BLaER1 (cell line): ENCODE measurements around the gene SLC4A2.

Experiments used
- H3K27ac ChIP-seq: shearing (Covaris generic); formaldehyde crosslinking; 2 replicates; pipeline ENCODE4 v1.8.1; 2022
- H3K27me3 ChIP-seq: shearing (Covaris generic); formaldehyde crosslinking; 2 replicates; pipeline ENCODE4 v1.8.1; 2022
- H3K36me3 ChIP-seq: shearing (Covaris generic); formaldehyde crosslinking; 2 replicates; pipeline ENCODE4 v1.8.1; 2022
- H3K4me1 ChIP-seq: shearing (Covaris generic); formaldehyde crosslinking; 2 replicates; pipeline ENCODE4 v1.8.1; 2022
- H3K4me2 ChIP-seq: shearing (Covaris generic); formaldehyde crosslinking; 2 replicates; pipeline ENCODE4 v1.8.1; 2022
- H3K4me3 ChIP-seq: shearing (Covaris generic); formaldehyde crosslinking; 2 replicates; pipeline ENCODE4 v1.8.1; 2022
- H3K9ac ChIP-seq: shearing (Covaris generic); formaldehyde crosslinking; 2 replicates; pipeline ENCODE4 v1.8.1; 2022
- H3K9me3 ChIP-seq: shearing (Covaris generic); formaldehyde crosslinking; 2 replicates; pipeline ENCODE4 v1.8.1; 2022
- H4K20me1 ChIP-seq: shearing (Covaris generic); formaldehyde crosslinking; 2 replicates; pipeline ENCODE4 v1.8.1; 2022
- Cebpa-rat ChIP-seq: shearing (Covaris generic); IDR thresholded peaks from 2 replicates; pipeline ENCODE4 v1.8.1; 2022

The SLC4A2 gene

GRCh38 chr7:151043959-151044358 is 15.4 kb upstream of the SLC4A2 start:
- no peak overlapping the region for H3K4me3 ChIP-seq
- H3K9ac ChIP-seq = no peak overlapping the region
- H3K9me3 ChIP-seq = no peaks in the 10 kb centered on the region
- H4K20me1 ChIP-seq = peaks cover 16% of the 10 kb centered on the region
- TF ChIP-seq Cebpa-rat = no peak
- H3K4me1 ChIP-seq = peaks cover 20% of the 10 kb centered on the region
- H3K4me2 ChIP-seq = no peak overlapping the region
- H3K27ac ChIP-seq = no peak overlapping the region
- peaks cover 15% of the 10 kb centered on the region; the same call in 1 of the 2 replicates for H3K36me3 ChIP-seq
- no peaks in the 10 kb centered on the region for H3K27me3 ChIP-seq

- Histone ChIP-seq H4K20me1 (peaks cover 15% of the 10 kb centered on the region; the same call in 1 of the 2 replicates), H3K27me3 (0 out of 2 replicates have a peak, but pooled peaks cover 3% of the 10 kb centered on the region), H3K4me3 (no peak overlapping the region), H3K4me1 (peaks cover 7% of the 10 kb centered on the region), H3K9ac (no peak overlapping the region), H3K4me2 (no peak overlapping the region), H3K9me3 (no peaks in the 10 kb centered on the region), H3K36me3 (peaks cover 15% of the 10 kb centered on the region; the same call in 1 of the 2 replicates), H3K27ac (no peak overlapping the region)
- TF ChIP-seq Cebpa-rat = no peak
These were observed 14.1 kb upstream of the SLC4A2 start for GRCh38 chr7:151045262-151045661.

GRCh38 chr7:151045967-151046366 is 13.4 kb upstream of the SLC4A2 start:
- Histone ChIP-seq H3K27me3 (0 out of 2 replicates have a peak, but pooled peaks cover 6% of the 10 kb centered on the region), H4K20me1 (0 out of 2 replicates have a peak, but pooled peaks cover 17% of the 10 kb centered on the region), H3K4me2 (no peak overlapping the region), H3K9me3 (no peaks in the 10 kb centered on the region), H3K27ac (no peak overlapping the region), H3K9ac (no peak overlapping the region), H3K36me3 (peaks cover 15% of the 10 kb centered on the region; the same call in 1 of the 2 replicates), H3K4me3 (no peak overlapping the region), H3K4me1 (peaks cover 4% of the 10 kb centered on the region)
- TF ChIP-seq Cebpa-rat = no peak

- Histone ChIP-seq H3K27ac (no peak overlapping the region), H3K4me3 (no peak overlapping the region), H3K36me3 (peaks cover 15% of the 10 kb centered on the region; the same call in 1 of the 2 replicates), H3K9ac (no peak overlapping the region), H3K4me2 (no peak overlapping the region), H3K27me3 (0 out of 2 replicates have a peak, but pooled peaks cover 6% of the 10 kb centered on the region), H3K4me1 (peaks cover 14% of the 10 kb centered on the region), H3K9me3 (no peaks in the 10 kb centered on the region), H4K20me1 (0 out of 2 replicates have a peak, but pooled peaks cover 18% of the 10 kb centered on the region)
- TF ChIP-seq Cebpa-rat = no peak
These were observed 12.5 kb upstream of the SLC4A2 start for GRCh38 chr7:151046603-151047573.

GRCh38 chr7:151047976-151048815 is 11.2 kb upstream of the SLC4A2 start, which contains the start of gene ASIC3:
Gene ASIC3, plus strand, starts transcription at chr7:151048531. Its CDS starts 355 bp downstream, at chr7:151048886.
- Histone ChIP-seq H3K27me3 (0 out of 2 replicates have a peak, but pooled peaks cover 6% of the 10 kb centered on the region), H3K36me3 (peaks cover 12% of the 10 kb centered on the region; the same call in 1 of the 2 replicates), H3K9me3 (no peaks in the 10 kb centered on the region), H3K4me1 (peaks cover 27% of the 10 kb centered on the region), H4K20me1 (0 out of 2 replicates have a peak, but pooled peaks cover 18% of the 10 kb centered on the region), H3K27ac (no peak within 1 kb of the TSS), H3K9ac (no peak within 1 kb of the TSS), H3K4me2 (no peak within 1 kb of the TSS), H3K4me3 (no peak within 1 kb of the TSS)
- TF ChIP-seq Cebpa-rat = no peak

- no peak overlapping the region for H3K4me2 ChIP-seq
- 0 out of 2 replicates have a peak, but pooled peaks cover 18% of the 10 kb centered on the region for H4K20me1 ChIP-seq
- 0 out of 2 replicates have a peak, but pooled peaks cover 6% of the 10 kb centered on the region for H3K27me3 ChIP-seq
- H3K4me3 ChIP-seq = no peak overlapping the region
- peaks cover 15% of the 10 kb centered on the region for H3K36me3 ChIP-seq
- no peak overlapping the region for H3K27ac ChIP-seq
- H3K9me3 ChIP-seq = no peaks in the 10 kb centered on the region
- no peak for TF ChIP-seq Cebpa-rat
- H3K4me1 ChIP-seq = peaks cover 33% of the 10 kb centered on the region
- H3K9ac ChIP-seq = no peak overlapping the region
These were observed 10.4 kb upstream of the SLC4A2 start for GRCh38 chr7:151048911-151049463.

GRCh38 chr7:151051108-151051507 is 8.3 kb upstream of the SLC4A2 start:
- TF ChIP-seq Cebpa-rat = 0 out of 2 replicates have a peak, but pooled peaks have one; percentile 44
- Histone ChIP-seq H3K27ac (no peak overlapping the region), H3K9ac (no peak overlapping the region)

GRCh38 chr7:151053096-151053495 is 6.3 kb upstream of the SLC4A2 start:
- no peak for TF ChIP-seq Cebpa-rat
- H3K27ac ChIP-seq = no peak overlapping the region
- 0 out of 2 replicates have a peak, but pooled peaks cover 6% of the 10 kb centered on the region for H3K27me3 ChIP-seq
- H3K4me2 ChIP-seq = peak overlapping the region; percentile 36
- H3K9me3 ChIP-seq = no peaks in the 10 kb centered on the region
- H3K4me3 ChIP-seq = no peak overlapping the region
- 0 out of 2 replicates have a peak, but pooled peaks cover 18% of the 10 kb centered on the region for H4K20me1 ChIP-seq
- H3K9ac ChIP-seq = no peak overlapping the region
- peaks cover 9% of the 10 kb centered on the region; the same call in 1 of the 2 replicates for H3K36me3 ChIP-seq
- H3K4me1 ChIP-seq = peaks cover 48% of the 10 kb centered on the region

More at GRCh38 chr7:151051108-151051507, 8.3 kb upstream of the SLC4A2 start:
- Histone ChIP-seq H4K20me1 (0 out of 2 replicates have a peak, but pooled peaks cover 18% of the 10 kb centered on the region), H3K36me3 (peaks cover 10% of the 10 kb centered on the region), H3K27me3 (0 out of 2 replicates have a peak, but pooled peaks cover 6% of the 10 kb centered on the region), H3K4me2 (peak overlapping the region; percentile 80), H3K4me3 (0 out of 2 replicates have a peak overlapping the region, but pooled peaks have one; percentile 42), H3K4me1 (peaks cover 34% of the 10 kb centered on the region), H3K9me3 (no peaks in the 10 kb centered on the region)

GRCh38 chr7:151053751-151054150 is 5.6 kb upstream of the SLC4A2 start:
- TF ChIP-seq Cebpa-rat = no peak
- H3K27ac ChIP-seq = no peak overlapping the region
- no peaks in the 10 kb centered on the region for H3K9me3 ChIP-seq
- H3K27me3 ChIP-seq = 0 out of 2 replicates have a peak, but pooled peaks cover 6% of the 10 kb centered on the region
- H4K20me1 ChIP-seq = 0 out of 2 replicates have a peak, but pooled peaks cover 18% of the 10 kb centered on the region
- H3K36me3 ChIP-seq = peaks cover 9% of the 10 kb centered on the region; the same call in 1 of the 2 replicates
- no peak overlapping the region for H3K9ac ChIP-seq
- H3K4me2 ChIP-seq = peak overlapping the region; percentile 36
- peaks cover 55% of the 10 kb centered on the region for H3K4me1 ChIP-seq
- no peak overlapping the region for H3K4me3 ChIP-seq
